ENCODE results near the gene DYNC2H1.
"Not testable (repeated sequence)": the region's sequence is repeated elsewhere in the genome, so short reads cannot be mapped to it uniquely, and the experiment has no call there.

DYNC2H1 gene

DNA sequence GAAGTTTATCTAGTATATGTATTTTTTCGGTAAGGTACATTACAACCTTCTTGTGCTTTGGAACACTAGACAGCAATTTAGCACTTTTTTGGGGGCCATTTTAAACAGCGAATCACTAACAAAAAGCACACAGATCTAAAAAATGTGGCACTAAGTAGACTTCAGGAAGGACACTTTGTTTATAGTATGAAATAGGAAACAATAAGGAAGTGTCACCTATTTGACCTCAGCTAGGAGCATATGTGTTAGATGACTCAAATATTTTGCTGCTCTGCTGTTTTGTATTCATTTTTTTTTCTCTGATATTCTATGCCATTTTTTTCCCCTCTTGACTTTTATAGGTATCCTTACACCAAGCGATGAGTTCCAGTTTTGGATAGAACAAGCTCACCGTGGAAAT, 5.6 kb downstream of the DYNC2H1 start:
- no peak for DNase-seq (ENCODE audit: low read depth in 3 of 3)

DNA sequence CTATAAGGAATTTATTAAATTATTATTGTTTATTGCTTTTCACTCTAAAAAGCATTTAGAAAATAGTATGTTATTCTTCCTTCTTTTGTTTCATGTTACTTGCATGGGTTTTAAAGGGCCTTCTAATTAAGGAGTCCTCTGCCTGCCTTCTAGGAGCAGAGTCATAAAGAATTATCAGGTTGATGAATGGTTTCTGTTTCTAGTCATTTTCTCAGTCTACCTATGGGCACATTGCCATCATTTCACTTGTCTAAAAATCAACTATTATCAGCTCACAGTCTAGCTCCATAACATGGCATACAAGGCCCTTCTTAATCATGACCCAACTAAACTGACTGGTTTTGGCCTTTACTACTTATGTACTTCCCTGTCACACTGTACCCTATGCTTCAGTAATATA, 16.2 kb downstream of the DYNC2H1 start:
- no peak for DNase-seq (ENCODE audit: low read depth in 3 of 3)

DNA sequence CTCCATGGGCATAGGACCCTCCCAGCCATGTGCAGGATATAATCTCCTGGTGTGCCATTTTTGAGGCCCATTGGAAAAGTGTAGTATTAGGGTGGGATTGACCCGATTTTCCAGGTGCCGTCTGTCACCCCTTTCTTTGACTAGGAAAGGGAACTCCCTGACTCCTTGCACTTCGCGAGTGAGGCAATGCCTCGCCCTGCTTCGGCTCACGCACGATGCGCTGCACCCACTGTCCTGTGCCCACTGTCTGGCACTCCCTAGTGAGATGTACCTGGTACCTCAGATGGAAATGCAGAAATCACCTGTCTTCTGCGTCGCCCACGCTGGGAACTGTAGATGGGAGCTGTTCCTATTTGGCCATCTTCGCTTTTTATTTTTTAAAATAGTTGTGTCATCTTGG, 32.8 kb downstream of the DYNC2H1 start:
- not testable (repeated sequence) for DNase-seq (ENCODE audit: low read depth in 3 of 3)

DNA sequence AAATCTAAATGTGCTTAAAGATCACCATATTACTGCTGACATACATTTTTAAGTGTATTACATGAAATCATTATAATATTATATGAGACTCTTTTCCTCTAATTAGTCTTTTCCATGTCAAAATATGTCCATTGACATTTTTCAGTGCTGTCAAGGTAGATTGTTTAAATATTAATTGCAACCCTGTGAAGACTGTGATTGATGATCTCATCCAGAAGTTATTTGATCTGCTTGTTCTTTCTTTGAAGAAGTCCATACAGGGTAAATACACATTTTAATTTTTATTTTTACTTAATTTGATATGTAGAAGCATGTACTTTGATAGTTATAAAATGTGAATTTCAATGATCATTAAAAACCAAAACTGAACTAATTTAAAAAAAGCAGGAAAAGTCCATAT, 38.4 kb downstream of the DYNC2H1 start:
- DNase-seq (ENCODE audit: low read depth in 3 of 3) = no peak

DNA sequence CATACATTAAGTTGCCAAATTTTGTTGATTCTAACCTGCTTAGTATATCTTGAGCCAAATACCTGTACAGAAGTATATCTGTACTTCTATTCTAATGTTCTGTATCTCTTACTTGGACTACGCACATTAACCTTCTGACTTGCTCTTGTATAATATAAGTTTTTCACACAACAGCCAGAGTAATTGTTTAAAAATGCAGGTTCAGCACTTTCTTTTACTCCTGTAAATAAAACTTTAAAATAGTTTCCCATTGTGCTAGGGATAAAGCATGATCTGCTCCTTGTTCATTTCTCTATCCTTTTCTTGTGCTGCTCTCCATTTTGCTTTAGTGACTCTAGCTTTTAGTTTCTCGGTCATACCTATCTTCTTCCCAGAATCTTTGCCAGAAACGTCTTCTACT, 48.3 kb downstream of the DYNC2H1 start:
- no peak for DNase-seq (ENCODE audit: low read depth in 3 of 3)

DNA sequence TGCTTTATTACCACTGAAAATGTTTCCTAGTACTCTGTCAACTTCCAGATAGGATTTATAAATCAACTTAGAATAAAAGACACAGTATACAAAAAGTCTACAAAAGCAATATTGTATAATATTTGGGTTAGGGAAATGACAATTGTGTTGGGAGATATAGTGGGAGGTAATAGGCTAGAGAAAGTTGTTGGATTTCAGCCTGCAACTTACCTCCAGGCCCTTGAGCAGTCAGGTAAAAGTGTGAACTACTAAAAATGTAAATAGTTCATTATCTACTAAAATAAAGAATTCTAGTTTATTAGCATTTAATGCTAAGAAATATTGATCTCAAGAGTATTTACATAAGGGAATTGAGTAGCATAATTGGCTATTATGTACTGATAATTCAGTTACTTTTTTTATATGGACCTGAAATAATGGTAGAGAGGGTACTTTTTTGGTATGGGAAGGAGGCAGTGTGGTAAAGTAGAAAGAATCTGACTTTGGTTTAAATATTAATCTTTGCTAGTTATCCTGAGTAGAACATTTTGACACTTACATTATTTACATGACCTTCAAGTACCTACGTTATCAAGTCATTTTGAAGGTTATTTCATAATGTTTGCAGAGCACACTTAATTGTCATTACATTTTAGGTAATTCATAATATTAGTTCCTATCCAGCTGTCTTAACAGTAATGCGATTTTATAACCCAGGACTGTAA, 55.0 kb downstream of the DYNC2H1 start:
- DNase-seq (ENCODE audit: low read depth in 3 of 3) = no peak

DNA sequence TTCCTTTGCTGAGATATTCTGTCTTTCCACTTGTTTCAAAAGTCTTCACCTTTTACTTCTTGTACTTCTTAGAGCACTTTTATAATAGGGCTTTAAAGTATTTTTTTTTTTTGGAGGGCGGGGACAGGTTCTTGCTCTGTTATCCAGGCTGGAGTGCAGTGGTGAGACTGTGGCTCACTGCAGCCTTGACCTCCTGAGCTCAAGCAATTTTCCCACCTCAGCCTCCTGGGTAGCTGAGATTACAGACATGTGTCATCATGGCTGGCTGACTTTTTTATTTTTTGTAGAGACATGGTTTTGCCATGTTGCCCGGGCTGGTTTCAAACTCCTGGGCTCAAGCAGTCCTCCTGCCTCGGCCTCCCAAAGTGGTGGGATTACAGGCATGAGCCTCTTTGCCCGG, 57.9 kb downstream of the DYNC2H1 start:
- no peak for DNase-seq (ENCODE audit: low read depth in 3 of 3)

DNA sequence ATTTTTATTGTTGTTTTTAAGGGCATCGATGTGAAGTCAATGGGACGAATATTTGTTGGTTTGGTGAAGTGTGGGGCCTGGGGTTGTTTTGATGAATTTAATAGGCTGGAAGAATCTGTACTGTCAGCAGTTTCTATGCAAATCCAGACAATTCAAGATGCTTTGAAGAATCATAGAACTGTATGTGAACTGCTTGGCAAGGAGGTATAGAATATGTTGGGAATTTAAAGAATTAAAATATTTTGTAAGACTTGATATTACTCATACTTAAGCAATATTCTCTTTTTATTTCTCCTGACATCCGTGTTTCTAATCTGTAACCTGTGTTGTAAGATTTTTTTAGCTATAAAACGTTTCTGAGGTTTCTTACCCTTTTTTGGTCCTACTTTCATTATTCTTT, 61.6 kb downstream of the DYNC2H1 start:
- no peak for DNase-seq (ENCODE audit: low read depth in 3 of 3)

DNA sequence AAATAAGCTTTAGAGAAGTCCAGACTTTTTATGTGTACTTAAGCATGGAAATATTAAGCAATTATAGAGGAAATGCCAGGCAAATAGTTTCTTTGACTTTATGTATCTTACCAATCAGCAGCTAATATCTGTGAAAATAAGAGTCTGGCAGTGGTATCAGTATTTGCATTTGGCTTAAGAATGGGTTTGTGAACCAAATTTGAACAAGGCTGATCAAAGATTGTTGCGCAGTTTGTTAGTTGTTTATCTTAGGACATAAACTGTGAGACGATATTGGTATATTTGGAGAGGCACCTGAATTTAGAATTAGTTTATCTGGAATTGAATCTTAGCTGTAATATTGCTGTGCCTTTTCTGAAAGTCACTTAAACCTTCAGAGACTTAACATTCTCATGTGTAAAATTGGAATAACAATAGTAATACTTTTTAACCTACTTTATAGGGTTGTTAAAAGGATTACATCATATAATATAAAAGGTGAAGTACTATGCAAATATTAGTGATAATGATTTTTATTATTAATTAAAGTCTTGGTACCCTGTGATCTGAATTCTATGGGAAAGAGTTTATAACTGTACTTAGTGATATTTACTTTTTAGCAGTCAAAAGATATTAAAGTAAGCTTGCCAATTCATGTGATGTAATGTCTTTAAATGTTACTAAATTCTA, 66.4 kb downstream of the DYNC2H1 start:
- no peak for DNase-seq (ENCODE audit: low read depth in 3 of 3)

DNA sequence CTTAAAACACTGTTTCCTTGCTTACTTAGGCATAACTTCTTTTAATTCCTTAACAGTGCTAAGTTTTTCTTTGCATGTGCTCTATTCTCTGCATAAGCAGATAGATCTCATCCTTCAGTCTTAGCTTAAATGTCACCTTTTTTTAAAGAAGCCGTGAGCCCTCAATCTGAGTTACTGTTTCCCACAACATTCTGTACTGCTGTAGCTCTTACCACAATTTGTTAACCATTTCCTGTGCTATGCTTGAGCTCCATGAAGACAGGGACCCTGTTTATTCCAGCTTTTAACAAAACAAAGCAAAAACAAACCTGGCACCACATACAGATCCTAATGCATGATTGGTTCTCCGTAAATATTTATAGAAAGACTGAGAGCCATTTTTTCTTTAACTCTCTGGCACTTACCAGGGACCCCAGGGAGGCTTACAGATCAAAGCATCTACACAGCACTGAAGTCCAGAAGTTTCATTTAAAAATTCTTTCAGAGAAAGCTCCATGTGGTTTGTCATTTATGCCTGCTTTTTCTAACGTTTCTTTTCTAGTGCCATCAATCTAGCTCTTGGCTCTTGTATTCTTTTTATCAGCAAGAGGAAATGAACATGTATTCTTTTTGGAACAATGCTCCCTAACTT, 74.9 kb downstream of the DYNC2H1 start:
- no peak for DNase-seq (ENCODE audit: low read depth in 3 of 3)

DNA sequence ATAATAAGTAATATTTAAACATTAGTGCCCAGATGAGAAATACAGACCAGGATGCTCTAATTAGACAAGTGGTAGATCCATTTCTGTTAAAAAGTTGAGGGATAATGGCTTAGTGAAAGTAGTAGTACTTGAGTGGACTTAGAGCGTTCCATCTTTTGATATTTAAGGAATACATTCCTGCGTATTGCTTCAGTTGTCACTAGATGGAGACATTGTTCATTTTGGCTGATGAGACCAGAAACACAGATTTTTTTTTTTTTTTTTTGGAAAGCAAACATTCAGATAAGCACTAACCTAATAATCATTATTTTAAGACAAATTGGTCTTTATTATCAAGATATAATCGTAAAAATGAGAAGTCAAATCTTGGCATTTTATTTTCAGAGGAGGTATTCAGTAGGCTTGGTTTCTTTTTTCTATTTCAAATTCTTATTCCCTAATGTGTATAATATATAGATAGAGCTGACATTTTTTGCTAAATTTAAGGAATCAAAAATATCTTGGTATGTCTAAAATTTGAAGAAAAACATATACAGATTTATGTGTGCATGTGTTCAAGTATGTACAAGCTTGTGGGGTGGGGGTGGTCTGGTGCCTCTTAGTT, 92.9 kb downstream of the DYNC2H1 start:
- no peak for DNase-seq (ENCODE audit: low read depth in 3 of 3)

DNA sequence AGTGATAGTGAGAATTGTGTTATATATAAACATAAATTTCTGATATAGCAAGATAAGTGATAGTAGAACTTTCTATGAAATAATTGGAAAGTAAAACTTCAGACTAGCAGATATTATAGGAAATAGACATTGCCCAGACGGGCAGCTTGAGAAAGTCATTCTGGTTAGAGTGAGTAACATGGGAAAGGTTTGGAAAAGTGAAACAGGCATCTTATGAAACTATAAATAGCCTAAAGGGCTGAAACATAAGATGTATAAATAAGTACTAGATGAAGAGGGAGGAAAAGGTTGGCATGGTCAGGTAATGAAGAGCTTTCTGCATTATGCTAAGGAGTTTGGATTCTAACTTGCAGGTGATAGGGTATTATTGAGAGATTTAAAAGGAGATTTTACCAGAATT, 101.3 kb downstream of the DYNC2H1 start:
- DNase-seq (ENCODE audit: low read depth in 3 of 3) = no peak

DNA sequence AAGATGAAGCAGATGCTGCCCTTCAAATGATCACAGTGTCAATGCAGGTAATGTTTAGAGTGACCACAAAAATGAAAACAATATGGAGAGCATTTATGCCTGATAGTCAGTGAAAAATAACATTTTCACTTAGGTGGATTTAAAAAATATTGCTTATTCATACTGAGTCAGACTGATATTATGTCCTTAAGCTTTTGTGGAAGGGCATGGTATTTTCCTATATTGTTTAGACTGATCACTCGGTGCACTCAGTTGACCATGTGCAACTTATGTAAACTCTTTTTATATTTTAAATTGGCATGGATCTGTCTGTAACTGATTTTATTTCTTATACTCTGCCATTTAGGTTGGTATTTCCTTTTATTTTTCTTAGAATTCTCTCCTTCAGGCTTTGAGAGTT, 106.6 kb downstream of the DYNC2H1 start:
- no peak for DNase-seq (ENCODE audit: low read depth in 3 of 3)

DNA sequence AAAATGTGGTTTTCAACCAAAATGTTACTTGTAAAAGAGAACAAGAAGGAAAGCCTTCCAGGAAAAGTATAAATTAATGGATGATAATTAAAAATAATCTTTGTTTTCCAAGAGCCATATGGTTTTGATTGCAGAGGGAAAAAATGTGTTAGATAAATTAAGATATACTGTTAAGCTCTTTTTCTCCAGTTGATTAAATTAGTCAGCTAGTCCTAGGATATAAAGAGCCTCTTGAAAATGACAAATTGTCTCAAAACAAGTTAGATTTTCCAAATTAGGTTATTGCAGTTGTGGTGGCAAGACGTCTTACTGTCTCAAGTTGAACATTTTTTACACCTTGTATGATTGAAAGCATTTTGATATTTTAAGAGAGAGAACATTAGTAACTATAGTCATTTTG, 110.9 kb downstream of the DYNC2H1 start:
- DNase-seq (ENCODE audit: low read depth in 3 of 3) = no peak

DNA sequence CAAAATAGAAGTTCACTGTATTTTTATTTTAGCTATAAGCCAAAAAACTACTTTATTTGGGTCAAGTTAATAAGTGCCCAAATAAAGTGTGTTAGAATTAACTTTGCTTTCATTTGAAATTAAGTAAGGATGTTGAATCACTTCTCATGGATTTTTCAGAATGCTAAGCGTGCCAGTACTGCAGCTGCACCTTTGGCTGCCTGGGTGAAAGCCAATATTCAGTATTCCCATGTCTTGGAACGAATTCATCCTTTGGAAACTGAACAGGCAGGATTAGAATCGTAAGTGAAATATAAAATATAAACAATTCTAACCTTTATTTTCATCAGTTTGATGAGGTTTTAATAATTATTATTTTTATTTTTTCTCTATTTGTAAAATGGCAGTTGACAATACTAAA, 113.6 kb downstream of the DYNC2H1 start:
- DNase-seq (ENCODE audit: low read depth in 3 of 3) = no peak

DNA sequence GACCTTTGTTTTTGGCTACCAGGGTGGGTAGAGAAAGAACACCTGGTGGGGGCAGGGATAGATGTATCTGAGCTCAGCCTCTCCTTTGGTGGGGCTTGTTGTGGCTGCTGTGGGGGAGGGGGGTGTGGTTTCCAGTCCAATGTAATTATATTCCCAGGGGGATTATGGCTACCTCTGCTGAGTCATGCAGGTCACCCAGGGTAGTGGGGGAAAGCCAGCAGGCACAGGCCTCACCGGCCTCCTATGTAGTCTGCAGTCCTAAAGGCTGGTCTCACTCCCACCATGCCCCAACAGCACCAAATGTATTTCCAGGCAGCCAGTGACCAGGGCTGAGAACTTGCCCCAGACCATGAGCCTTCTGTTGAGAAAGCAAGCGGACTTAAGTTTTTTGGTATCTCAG, 119.6 kb downstream of the DYNC2H1 start:
- no peak for DNase-seq (ENCODE audit: low read depth in 3 of 3)

DNA sequence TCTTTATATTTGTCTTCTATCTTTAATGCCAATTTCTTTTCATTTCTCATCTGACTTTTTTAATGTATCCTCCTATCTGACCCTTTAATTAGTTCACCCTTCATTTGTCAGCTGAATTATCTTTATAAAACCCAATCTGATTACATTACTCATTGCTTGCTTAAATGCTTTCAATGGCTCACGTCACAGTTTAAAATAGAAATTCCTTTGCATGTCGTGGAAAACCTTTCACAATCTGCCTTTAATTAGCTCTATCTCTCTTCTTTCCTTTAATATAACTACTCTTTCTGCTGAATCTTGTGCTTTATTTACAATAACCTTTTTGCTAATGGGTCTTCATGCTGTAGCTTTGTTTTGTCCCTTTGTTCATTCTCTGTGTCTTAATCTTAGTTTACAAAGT, 125.7 kb downstream of the DYNC2H1 start:
- no peak for DNase-seq (ENCODE audit: low read depth in 3 of 3)

DNA sequence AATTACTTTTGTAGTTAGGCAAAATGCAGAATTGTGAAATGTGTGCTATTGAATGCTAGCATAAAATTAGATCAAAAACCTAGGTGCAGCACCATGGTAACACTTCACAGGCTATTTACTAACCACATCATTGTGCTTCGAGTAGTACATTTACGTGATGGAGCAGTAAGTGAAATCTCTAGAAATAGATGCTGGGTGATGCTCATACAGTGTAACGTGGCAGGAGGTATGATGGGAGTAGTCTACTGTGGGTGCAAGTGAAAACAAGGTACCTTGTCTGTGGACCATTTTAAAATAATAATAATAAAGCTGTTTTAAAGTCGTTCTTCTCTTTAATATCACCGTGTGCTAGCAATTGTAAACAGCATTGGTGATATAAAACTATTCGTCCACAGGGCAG, 132.3 kb downstream of the DYNC2H1 start:
- no peak for DNase-seq (ENCODE audit: low read depth in 3 of 3)

DNA sequence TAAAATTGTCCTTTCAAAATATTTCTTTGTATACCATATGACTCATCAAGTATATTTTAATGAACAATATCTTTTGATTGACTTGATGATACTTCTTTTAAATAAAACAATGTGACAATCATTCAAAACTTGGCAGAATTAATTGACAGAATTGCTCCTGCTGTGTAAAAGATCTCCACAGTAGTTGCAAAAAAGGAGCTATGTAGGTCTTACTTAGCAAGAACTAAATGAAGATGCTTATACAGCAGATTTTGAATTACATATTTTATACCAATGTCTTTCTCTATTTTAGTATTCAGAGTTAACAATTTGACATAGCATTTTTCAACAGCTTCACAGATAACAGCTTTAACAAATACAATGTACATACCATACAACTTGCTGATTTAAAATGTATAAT, 144.9 kb downstream of the DYNC2H1 start:
- no peak for DNase-seq (ENCODE audit: low read depth in 3 of 3)

DNA sequence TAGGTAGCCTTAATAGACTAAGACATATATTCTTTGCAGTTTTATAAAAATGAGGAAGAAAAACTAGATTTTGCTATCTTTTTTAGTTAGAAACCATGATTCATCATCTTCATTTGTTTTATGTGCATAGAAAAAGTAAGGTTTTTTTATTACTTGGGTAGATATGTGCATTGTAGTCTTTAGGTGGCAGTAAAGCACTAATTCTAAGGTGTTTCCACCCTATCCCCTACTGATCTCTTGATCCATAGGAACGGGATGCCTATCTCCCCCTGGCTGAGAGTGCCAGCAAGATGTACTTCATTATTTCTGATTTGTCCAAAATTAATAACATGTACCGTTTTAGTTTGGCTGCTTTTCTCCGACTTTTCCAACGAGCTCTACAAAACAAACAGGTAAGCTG, 148.1 kb downstream of the DYNC2H1 start:
- no peak for DNase-seq (ENCODE audit: low read depth in 3 of 3)

DNA sequence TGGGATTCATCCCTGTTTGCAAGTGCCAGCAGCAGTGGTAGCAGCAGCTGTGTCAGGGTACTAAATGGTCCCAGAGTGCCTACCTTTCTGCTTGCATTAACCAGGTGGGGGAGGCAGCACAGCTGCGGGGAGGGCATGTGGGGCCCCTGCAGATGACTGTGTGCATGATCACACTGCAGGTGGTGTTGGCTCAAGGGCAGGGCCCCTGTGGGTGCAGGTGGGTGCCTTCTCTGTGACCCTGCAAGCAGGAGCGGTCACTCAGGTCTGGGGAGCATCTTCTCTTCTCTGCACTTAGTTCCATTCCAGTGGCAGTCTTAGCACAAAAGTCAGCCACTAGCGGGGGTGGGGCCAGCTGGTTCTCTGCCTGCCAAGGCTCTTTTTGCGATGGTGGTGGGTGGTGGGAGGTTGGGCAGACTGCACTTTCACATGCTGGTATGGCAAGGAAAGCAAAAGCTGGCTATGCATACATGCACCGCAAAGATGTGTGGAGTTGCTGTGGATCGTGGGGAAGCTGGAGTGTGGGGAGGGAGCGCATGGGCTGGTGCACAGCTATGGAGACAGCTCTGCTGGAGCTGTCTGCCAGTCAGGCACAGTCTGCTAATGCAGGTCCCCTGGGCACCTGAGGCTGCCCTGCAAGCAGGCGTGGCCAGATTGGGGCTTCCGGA, 157.1 kb downstream of the DYNC2H1 start:
- DNase-seq (ENCODE audit: low read depth in 3 of 3) = no peak

DNA sequence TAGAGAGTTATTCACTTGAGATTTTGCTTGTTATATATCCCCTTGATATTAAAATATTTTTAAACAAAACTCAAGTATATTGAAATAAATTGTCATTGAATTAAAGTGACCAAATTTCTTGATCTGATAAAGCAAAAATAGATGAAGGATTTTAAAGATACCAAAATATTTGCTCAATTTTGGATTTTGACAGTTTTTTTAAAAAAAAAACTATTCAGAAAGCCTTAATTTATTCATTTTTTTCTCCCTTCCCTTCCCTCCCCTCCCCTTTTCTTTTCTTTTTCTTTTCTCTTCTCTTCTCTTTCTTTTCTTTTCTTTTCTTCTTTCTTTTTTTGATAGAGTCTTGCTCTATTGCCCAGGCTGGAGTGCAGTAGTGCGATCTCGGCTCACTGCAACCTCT, 163.7 kb downstream of the DYNC2H1 start:
- DNase-seq (ENCODE audit: low read depth in 3 of 3) = no peak

All from stimulated activated CD4-positive, alpha-beta T cell treated with anti-CD3 and anti-CD28 coated beads, TNF-alpha, amount 100 ng/mL, for 24 hours (primary cell).